Stimulated activated naive CD4-positive, alpha-beta T cell treated with Interleukin-2 at 50 U/mL for 16 hours (primary cell): ENCODE data around the gene TTC12.
"Not testable (repeated sequence)": the region's sequence is repeated elsewhere in the genome, so short reads cannot be mapped to it uniquely, and the experiment has no call there.

Source experiments
- DNase-seq: peaks from one replicate; lab custom pipeline; 2025; lab: John Stamatoyannopoulos, UW

Gene TTC12

DNA sequence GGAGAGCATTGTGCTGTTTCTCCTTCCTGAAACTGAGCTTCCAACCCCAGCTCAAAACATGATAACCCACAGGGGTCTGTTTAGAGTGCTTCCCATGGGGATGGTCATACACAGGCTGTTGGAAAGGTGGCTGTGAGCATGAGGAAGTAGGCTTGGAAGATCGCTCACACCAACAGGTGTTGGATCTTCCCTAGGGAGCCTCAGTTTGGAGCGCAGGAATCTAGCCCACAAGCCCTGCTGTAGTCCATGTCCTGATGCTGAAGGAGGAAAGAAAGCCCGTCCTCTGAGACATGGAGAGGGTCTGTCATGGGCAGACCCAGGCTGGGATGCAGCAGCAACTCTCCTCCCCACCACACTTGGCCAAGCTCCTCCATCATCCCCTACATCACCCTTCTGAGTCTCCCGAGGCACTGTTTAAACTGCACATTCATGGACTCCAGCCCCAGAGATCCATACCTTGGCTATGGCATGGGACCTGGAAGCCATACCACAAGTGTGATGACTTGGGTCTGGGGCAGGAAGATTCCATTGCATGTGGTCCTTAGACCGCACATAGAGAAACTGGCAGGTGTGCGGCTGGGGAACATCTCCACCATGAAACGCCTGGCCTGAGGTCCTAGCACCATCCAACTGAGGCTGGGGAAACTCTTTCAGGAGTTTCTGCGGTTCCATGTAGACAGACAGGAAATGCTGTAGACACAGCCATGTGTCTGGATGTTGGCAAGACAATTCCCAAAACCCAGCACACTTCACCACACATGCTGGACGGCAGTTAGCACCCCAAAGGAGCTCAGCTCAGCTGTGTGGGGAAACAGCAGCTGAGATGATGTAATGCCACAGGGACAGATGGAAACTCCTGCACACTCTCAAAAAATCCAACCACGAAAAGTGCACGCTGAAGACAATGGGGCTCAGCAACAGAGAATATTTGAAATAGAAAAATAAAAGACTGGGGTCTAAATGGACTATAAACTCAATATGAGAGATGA, 27.6 kb upstream of the TTC12 start:
- no peak for DNase-seq

DNA sequence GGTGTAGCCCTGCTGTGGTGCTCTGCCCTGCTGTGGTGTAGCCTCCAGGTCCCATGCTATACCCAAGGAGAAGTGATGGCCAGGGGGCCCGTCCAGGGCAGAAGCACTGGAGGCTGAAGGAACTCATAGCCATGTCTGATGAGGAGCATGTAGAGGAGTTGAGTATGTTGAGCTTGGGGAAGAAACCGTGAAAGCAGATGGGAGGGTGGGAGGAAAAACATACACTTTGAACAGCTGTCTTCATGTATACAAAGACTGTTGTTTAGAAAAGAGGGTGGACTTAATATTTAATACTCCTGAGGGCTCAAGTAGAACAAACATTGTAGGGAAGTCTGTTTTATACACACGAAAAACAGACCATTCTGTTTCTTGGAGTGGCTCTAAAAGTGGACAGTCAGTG, 26.6 kb upstream of the TTC12 start:
- no peak for DNase-seq

DNA sequence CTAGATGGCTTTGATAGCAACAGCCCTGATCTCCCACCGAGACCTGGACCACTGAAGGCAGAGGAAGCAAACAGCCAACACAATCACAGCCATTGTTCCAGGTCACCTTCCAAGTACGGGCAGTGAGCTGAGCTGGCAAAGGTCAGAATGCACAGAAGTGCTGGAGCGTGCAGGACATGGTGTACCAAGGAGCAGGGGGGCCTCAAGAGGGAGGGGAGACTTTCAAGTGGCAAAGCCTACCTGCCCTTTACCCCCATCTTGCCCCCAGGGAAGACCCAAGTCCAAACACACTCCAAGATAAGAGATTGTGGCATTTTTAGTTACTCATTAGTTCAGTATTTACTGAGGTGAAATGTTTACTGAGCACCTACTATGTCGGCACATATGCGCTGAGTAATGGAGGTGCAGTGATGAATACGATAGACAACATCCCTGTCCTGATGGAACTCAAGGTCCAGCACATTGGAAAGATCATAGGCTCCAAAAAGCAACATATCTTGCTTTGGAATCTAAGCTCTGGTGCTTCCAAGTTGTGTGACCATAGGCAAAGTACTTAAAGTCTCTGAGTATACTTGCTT, 26.0 kb upstream of the TTC12 start:
- DNase-seq = no peak

DNA sequence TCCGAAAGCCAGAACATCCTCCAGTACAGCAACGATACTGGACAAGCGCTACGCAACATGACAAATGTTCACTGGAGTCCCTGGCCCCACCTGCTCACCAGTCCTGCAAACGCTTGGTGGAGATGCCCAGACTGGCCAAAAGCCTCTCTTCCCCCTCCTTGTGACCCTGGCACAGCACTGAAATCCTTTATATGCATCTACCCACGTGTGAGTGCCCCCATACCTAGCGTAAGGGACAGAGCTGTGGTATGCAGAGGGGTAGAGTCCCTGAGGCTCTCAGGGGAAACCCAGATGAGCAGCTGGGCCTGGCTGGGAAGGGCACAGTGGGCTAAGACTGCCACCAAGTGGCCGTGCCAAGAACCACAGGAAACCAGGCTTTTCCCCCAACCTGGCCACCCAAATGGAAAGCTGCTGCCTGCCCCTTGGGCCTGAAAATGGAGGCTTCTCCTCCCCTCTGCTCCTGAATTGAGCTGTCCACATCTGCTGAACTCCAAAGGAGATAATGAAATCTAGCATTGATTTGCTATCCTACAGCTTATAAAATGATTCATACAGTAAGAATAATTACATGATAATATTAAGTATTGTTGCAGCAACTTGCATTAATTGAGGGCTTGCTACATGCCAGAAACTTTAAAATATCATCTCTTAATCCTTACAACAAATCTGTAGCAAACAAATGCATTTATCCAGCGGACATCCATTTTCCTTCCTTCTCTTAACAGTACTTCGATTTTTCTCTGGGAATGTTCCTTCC, 24.8 kb upstream of the TTC12 start:
- DNase-seq = peak; percentile 39

DNA sequence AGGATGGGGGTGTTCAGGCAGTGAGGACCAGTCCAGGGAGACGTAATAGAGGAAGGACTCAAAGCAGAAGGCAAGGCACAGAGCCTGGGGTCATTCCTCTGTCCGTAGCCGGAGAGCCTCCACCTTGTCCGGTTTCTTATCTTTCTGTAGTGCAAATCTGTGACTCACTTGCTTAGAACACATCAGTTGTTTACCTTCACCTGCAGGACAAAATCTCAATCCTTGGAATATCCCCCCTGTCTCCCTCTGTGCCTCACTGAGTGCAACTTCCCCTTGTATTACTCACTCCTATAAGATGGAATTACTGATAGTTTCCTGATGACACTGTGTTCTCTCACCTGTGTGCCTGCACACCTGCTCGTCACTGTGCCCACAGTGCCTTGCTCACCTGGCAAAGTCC, 20.4 kb upstream of the TTC12 start:
- no peak for DNase-seq

DNA sequence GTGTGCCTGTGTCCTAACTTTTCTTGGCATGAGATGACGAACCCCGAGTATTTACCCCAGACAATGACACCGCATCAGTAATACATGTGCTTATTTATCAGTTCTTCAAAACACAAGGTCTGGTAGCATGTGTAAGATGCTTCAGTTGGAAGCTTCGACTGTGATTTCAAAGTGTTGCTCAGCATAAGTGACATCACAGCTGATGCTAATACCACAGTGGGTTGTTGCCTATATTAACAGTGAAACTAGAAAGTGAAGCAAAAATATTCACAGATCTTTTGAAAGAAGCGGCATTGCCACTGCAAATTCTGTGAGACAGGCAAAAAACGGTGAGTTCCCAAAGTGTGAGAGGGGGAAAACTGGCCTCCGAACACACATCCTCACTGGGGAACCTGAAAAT, 18.4 kb upstream of the TTC12 start:
- no peak for DNase-seq

DNA sequence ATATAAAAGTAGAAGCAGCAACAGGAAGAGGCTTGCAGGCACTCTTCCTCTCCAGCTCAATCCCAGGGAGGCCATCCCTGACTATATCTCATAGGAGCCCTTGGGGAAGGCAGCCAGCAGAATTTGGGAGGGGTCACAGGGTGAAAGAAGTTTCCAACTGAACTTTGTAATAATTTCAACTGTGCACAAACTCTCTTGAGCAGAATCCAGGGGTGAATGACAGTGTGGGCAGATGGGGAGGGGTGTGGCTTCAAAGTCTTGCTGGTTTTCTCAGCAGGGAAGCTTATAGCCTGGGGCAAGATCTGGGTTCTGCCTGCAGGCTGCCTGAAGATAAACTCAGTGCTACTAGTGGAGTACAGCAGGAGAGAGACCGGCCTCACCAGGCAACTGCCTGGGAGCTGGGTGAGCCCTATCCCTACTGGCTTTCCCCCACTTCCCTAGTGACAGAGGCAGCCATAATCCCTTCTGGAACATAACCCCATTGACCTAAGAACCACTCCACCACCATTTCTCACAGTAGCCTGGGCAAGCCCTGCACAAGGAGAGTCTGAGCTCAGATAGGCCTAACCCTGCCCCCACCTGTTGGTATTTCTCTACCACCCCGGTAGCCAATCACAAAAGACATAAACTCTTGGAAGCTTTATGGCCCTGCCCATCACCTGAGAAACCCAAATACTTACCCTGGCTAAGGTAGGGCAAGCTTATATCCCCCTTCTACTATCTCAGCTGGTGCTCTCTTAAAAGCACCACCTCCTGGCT, 17.8 kb upstream of the TTC12 start:
- no peak for DNase-seq

DNA sequence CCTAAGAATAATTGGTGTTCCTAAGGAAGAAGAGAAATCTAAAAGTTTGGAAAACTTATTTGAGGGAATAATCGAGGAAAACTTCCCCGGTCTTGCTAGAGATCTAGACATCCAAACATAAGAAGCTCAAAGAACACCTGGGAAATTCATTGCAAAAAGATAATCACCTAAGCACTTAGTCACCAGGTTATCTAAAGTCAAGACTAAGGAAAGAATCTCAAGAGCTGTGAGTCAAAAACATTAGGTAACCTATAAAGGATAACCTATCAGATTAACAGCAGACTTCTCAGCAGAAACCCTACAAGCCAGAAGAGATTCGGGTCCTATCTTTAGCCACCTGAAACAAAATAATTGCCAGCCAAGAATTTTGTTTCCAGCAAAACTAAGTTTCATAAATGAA, 15.9 kb upstream of the TTC12 start:
- not testable (repeated sequence) for DNase-seq

DNA sequence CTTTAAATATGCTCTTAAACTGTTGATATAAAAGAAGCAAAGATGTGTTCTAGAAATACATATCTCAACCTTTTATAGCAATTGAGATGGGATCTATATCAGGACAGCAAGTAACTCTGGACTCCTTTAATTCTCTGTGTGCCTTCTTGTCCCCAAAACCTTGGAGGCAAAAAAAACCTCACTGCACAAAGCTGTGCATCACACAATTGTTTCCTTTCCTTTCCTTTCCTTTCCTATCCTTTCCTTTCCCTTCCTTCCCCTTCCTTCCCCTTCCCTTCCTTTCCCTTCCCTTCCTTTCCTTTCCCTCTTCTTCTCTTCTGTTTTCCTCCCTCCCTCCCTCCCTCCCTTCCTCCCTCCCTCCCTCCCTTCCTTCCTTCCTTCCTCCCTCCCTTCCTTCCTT, 9.5 kb upstream of the TTC12 start:
- no peak for DNase-seq

DNA sequence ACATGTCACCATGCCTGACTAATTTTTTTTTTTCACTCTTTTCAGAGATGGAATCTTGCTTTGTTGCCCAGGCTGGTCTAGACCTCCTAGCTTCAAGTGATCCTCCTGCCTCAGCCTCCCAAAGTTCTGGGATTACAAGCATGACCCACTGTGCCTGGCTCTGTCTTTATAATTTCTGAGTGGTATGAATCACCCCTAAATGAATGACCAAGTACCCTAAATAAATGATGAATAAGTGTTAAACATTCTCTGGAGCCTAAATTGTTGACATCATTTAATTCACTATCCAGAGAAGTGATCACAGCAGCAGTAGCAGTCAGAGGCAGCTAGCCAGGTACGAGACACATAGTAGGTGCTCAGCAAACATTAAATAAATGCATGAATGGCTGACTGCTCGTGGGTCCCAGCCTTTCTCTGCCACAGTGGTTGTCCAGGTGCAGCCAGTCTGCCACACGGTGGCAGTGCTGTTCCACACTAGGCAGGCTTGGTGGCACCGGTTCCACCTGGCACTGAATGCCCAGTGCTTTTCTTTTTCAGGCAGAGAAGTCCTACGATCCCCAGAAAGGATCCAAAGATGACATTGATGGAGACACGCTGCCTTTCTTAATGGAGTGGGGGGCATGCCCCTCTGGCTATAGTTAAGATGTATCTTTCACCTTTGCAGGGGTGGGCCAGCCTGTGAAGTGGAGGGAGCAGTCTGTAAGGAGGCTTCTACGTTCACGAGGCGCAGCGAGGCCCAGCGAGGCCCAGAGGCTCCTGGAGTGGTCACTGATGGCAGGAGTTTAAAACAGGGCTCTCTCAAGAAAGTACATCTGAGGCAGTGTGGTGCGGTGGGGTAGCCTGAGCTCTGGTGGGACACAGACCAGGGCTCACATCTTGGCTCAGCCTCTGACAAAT, 8.7 kb upstream of the TTC12 start:
- DNase-seq = peak; percentile 59

DNA sequence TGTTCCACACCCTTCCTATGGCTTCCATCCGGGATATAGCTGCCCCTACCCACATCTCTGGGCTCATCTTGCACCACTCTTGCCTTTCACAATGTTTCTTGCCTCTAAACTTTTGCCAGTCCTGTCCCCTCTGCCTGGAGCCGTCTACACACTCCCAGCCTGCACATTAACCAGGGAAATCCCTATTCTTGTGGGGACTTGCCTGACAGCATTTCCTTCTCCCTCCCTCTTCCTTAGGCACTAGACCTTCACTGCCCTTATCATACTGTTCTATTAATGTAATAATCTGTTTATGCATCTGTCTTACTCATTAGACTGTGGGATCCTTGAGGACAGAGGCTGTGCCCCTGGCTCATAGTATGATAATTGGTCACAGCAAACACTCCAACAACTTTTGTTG, 5.8 kb upstream of the TTC12 start:
- DNase-seq = no peak

DNA sequence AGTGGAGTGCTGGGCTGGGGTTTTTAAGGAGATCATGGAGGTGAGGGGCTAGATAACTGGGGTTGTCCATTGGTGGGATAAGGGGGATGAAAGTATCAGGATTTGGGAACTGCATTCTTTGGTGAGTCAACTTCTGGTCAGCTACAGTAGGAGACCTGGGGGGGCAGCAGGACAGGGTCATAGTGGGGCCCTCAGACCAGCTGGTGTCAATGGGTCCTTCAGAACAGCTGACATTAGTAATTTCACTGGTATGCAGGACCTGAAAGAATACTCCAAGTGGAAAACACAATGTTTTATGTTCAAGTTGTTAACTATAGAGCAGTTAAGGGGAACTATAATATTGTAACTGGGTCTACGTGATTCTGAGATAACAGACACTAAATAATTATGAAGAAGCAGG, 2.8 kb upstream of the TTC12 start:
- no peak for DNase-seq

DNA sequence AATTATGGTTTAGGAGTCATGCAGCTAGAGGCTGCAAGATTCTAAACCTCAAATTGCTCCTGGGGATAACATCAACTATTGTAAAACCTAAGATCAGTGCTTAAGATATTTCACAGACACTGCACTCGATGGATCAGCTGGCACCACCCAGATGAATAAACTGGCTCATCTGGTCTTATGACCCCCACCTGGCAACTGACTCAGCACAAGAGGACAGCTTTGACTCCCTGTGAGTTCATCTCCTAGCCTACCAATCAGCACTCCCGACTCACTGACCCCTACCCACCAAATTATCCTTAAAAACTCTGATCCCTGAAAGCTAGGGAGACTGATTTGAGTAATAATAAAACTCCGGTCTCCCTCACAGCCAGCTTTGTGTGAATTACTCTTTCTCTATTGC, 782 bp upstream of the TTC12 start:
- no peak for DNase-seq

DNA sequence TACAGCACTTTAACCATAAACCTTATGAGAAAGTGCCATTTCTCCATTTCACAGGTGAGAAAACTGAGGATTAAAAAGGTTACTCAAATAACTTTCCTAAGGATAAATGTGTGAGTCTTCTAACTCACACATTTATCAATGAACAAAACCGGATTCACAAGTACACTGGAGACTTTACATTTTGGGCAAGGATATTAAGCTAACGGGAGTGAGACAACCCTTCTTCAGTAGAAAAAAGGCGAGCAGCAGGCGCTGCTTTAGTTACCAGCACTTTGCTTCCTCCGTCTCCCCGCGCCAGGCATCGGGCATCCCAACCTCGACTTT, 356 bp upstream of the TTC12 start:
- no peak for DNase-seq

DNA sequence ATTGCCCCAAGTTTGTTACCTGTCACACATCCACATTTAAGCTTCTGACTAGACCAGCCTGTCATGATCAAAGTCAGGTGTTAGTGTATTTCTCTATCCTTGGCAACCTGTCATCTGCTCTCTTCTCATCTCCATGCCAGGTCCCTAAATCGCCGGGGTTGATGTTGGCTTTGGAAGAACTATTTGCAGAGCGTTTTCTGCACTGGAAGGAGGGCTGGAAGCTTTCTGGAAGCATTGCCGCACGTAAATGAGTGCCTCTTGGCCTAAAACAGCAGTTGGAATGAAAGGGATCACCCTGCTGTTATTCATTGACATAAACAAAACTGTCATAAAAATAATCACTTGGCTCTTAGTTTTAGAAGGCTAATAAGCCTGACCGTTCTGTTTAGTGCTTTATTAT, 1.4 kb downstream of the TTC12 start:
- DNase-seq = no peak

DNA sequence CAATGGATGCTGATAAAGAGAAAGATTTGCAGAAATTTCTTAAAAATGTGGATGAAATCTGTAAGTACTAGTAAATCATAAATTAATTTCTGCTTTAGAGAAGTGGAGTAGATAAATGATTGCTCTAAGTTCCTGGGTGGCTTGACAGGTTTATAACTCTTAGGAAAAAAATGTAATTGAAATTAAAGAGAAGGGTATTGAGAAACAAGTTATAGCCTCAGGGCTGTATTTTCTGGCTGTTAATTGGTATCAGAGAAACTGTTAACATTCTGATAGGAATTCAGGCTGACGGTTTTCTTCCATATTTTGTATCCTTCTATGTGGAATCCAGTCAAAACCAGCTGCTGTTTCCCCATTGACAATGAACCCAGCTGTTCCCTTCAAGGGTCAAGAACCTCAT, 1.9 kb downstream of the TTC12 start:
- DNase-seq = no peak

DNA sequence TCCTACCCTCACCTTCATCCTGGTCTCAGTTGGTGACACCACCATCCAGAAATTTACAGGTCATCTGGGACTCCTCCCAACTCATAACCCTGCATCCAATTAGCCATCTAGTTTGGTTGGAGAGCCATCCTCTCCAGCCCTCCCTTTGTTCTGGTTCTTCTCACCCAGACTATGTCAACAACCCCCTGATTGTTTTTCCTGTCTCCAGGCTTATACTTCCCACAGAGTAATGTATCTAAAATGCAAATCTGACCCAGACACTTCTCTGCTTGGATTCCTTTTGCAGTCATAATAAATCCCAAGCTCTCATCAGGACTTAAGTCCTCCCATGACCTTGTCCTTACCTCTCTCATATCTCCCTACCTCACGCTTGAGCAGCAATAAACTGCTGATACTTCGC, 3.0 kb downstream of the TTC12 start:
- no peak for DNase-seq

DNA sequence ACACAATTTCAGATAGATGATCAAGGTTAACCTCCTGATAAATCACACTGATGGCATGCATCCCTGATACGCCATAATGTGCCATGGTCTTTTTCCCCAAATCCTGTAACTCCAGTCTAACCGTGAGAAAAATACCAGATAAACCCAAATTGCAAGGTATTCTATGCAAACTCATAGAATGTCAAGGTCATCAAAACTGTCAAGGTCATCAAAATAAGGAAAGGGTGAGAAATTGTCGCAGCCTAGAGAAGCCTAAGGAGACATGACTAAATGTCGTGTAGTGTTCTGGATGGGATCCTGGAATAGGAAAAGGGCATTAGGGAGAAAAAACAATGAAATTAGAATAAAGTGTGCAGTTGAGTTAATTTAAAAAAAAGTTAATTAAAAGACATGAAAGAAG, 4.7 kb downstream of the TTC12 start:
- no peak for DNase-seq

DNA sequence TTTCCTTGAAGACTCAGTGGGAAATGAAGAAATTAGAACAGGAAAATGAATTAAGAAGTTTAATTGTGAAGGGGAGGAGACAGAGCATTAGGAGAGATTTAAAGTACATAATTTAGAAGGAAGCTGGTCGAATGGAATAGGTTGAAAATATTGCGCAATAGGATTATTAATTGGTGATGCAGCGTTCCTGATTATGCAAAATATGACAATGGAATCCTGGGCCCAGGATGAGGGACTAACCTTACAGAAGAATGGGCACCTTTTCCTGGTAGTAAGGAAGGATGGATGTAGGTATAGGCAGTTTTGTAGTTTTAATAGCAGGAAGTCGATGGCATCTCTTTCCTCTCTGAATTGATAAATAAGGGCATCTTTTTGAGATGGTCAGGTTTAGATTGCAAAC, 7.8 kb downstream of the TTC12 start:
- no peak for DNase-seq

DNA sequence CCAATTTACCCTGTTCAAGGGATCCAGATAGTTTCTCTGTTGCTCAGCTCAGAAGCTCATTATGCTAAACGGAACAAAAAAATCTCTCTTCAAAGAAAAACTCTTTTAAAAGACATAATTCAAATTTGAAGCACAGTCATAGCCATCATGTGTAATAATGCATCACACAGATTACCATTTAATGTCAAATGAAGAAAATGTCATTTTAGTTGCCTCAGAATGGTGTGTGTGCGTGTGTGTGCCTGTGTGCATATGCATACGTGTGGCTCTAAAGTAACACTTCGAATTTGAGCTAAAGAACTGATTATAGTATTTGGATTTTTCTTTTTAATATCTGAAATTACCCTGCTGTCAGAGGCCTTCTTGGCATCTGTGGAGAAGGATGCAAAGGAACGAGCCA, 9.9 kb downstream of the TTC12 start:
- DNase-seq = no peak

DNA sequence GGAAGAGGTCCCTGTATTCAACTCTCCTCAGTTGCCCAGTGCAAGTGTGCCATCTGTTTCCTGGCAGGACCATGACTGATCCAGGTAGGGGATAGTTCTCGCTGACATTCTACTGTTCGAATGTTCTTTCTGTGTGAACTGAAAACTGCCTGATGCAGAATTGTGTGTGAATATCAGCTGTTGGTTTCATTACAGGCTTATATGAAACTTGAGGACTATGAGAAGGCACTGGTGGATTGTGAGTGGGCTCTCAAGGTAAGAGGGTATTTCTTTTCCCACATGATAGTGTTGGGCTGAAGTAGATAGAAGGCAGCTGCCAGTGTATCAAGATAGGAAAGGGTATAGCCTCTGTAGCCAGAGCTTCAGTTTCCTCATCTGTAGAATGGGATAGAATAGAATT, 15.3 kb downstream of the TTC12 start:
- DNase-seq = no peak
